Raji (cell line): ENCODE measurements around the gene TMCO6.

ENCODE experiments used
- POLR2A ChIP-seq: IDR thresholded peaks from 2 replicates; pipeline ENCODE4 v1.6.1; 2011; ENCODE audit warnings: low read depth, low read length, control low read depth; ENCODE audit not compliant: insufficient read depth

The TMCO6 gene

DNA sequence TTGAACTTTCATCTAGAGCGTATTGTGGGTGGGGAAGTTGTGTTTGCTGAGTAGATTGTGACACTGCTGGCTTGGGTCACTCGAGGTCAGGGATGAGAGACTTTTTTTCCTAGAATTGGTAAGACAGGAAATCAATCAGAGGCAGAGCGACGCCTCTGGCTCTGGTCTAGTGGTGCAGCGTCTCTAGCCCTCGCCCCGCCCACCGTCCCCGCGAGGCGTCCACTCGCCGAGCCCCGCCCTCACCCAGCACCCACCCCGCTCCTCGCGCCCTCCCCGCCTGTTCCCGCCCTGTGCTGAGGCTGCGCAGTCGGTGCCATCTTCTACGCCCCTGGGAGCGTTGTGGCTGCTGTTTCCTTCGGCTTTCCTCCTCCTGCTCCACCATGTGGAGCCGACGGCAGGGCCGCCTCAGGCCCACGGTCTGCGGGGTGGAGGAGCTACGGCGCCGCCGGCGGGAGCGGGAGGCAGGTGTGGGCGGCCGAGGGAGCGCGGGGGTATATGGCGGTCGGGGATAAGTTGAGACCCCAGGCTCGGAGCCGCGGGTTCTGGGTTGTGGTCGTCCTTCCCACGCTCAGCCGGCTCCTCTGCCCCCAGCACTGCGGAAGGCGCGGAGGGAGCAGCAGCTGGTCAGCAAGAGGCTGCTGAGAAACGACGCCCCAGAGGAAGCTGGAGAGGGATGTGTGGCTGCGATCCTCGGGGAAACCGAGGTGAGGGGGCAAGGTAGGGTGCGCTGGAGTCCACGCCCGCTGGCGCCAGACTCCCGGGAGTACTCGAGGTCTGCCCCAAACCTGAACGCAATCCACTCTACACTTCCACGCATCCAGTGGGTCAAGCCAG is at the start of gene TMCO6:
TSS of gene TMCO6 (plus strand) at position 304 of the 834 bp plus-strand sequence. CDS start at position 381, 77 bp downstream.
- TF ChIP-seq POLR2A = peak; percentile 96

DNA sequence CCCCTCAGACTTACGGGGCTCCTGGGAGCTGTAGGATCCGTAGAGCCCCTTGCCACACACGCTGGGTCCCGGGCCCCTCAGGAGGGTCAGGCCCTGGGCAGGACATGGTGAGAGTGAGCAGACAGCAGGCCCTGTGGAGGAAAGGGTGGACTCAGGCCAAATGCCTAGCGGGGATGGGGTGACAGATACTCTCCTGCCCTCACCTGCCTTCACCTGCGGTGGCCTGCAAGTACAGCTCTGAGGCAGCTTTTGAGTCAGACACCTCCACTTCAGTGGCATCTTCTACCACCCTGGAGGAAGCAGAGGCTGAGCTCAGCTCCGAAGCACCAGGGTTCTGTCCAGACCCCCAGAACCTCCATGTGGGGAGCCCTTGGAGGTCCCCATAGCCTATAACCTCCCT is 48.4 kb upstream of the TMCO6 start:
- no peak for TF ChIP-seq POLR2A

DNA sequence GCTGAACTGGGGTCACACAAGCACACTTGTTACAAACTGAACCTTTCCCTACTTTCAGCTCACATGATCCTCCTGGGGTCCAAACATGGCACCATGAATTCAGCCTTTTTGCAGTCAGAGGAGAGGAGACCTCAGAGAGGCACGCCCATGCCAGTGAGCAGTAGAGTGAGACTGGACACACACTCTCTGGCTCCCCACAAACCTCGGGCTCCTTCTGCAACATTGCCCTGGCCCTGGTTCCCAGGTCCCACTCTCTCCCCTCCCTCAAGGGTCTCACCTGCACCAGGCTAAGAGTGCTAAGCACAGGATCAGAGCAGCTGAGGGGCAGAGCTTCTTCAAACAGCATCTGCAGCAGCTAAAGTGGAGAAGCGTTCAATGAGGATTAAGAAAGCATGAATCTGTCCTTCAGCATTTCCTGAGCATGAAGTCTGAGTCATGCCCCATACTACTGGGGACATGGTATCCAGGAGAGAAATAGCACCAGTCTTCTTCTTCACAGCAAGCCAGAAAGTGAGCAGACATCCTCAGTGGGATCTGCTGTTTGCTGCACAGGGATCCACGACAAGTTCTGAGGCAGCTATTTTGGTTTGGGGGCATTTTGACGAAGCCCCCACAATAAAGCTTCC is 47.4 kb upstream of the TMCO6 start:
- TF ChIP-seq POLR2A = no peak

DNA sequence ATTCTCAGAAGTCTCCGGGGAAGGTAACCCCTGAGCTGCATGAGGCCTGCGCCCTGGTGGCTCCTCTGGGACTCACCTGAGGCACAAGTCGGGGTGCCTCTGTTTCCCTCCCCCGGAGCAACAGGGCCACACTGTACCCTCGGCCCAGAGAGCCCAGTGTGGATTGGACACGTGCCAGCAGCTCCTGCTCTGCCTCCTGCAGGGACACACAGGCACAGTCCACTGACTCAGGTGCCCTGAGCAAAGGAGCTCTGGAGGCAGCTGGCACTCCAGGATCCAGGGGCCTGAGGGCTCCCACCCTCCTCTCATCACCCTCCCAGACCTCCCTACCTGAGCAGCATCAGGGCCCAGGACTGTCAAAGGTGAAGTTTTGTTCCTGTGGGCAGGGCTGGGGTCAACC is 45.1 kb upstream of the TMCO6 start:
- no peak for TF ChIP-seq POLR2A

DNA sequence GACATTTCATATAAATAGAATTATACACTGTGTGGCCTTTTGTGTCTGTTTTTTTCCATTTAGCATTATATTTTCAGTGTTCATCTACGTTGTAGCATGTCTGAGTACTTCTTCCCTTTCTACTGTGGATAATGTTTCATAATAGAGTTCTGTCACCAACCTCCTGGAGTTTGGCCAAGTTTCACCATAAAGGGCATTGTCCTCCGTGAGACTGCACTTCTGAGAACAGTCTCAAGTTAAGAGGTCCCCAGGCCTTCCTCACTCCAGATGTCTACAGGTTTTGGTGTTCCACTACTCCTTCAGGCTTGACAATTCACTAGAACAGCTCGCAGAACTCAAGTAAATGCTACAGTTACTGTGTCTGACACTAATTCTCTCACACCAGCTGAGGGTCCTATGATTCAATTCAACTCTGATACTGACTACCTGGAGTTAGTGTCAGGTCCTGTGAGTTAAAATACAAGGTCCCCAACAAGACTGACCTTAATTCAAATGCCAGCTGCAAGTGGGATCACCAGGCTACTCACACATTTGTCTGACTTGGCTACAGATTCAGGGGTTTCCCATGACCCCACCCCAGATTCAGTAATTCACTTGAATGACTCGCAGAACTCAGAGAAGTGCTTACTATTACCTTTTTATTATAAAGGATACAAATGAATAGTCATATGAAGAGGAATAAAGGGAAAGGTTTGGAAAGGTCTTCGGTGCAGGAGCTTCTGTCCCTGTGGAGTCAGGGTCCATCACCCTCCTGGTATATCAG is 43.5 kb upstream of the TMCO6 start:
- no peak for TF ChIP-seq POLR2A

DNA sequence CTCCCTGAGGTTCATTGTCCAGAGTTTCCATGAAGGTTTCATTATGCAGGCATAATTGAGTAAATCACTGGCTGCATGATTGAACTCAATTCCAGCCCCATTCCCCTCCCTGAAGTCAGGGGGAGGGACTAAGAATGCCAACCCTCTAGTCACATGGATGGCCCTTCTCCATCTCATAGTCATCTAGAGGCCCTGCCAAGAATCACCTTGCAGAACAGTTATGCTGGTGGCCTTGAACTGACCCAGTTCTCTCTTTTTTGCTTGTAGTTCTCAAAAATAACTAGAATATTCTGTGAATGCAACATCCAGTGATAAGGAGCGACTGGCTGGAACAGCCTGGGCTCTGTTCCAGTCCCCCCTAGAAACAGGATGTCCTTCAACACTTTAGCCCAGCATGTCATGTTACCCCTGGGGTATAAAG is 42.9 kb upstream of the TMCO6 start:
- TF ChIP-seq POLR2A = no peak

DNA sequence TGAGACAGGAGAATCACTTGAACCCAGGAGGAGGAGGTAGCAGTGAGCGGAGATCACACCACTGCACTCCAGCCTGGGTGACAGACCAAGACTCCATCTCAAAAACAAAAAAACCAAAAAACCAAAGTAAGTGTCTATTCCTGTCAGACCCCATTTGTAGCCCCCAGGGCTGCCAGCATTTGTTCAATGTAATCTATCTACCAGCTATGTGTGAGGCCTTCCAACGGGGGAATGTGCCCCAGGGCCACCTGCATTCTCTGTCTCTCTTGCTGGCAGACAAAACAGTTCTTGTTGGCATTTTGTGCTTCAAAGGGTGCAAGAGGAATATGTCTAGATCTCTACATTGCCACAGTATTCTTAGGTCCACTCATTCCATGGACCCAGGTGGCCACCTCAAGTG is 40.4 kb upstream of the TMCO6 start:
- no peak for TF ChIP-seq POLR2A

DNA sequence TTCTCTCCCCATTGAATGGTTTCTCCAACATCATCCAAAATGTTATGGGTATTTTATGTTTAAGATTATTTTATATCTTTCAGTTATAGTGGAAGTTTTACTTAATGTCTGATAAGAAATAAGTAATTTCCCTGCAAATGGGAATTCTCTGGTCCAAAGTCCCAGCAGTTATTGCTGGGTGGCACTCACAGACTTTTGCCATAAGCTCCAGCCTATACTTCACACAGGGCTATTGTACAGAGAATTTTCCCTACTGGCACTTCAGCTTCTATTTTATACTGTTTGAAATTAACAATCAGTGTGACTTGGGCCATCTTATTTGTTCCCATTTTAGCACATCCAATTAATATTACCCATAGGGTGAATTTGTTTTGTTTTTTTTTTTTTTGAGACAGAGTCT is 39.2 kb upstream of the TMCO6 start:
- TF ChIP-seq POLR2A = no peak

DNA sequence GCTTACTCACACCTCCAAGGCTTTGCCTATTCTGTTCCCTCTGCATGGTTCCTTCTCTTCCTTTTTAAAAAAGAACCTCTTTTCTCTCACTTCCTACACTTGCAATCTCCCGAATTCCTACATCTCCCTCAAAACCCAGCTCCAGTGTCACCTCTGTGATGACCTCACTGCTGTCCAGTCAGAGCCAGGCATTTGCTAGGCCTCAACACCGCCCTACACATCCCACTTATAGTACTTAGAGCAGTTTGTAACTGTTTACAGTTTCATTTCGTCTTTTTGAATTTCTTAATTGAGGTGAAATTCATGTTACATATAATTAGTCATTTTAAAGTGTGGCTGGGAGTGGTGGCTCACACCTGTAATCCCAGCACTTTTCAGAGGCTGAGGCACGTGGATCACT is 37.1 kb upstream of the TMCO6 start:
- TF ChIP-seq POLR2A = no peak

DNA sequence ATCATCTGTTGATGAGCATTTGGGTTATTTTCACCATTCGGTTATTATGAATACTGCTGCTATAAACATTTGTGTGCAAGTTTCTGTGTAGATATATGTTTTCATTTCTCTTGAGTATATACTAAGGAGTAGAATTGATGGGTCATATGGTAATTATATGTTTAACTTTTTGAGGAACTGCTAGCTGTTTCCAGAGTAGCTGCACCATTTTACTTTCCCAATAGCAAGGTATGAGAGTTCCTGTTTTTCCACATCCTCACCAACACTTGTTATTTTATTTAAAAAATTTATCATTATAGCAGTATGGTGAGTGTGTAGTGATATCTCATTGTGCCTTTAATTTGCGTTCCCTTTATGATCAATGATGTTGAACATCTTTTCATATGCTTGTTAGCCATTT is 35.5 kb upstream of the TMCO6 start:
- TF ChIP-seq POLR2A = no peak

DNA sequence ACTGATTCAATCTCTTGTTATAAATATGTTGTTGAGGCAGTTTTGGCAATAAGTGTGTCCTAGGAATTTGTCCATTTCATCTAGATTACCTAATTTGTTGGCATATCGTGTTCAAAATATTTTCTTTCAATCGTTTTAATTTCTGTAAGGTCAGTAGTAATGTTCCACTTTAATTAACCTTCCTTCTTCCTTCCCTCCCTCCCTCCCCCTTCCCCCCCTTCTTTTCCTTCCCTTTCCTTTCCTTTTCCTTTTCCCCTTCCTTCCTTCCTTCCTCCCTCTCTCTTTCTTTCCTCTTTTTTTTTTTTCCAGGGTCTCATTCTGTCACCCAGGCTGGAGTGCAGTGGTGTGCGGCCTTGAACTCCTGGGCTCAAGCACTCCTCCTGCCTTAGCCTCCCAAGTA is 33.4 kb upstream of the TMCO6 start:
- no peak for TF ChIP-seq POLR2A

DNA sequence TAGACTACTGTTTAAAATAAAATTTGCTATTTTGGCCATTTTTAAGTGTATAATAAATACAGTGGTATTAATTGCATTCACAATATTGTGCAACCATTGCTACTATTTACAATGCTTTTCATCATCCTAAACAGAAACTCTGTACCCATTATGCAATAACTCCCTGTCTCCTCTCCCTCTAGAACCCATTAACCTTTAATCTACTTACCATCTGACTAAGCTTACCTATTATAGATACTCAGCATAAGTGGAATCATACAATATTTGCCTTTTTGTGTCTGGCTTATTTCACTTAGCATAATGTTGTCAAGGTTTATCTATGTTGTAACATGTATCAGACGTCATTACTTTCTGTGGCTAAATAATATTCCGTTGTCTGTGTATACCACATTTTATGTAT is 32.2 kb upstream of the TMCO6 start:
- TF ChIP-seq POLR2A = no peak

DNA sequence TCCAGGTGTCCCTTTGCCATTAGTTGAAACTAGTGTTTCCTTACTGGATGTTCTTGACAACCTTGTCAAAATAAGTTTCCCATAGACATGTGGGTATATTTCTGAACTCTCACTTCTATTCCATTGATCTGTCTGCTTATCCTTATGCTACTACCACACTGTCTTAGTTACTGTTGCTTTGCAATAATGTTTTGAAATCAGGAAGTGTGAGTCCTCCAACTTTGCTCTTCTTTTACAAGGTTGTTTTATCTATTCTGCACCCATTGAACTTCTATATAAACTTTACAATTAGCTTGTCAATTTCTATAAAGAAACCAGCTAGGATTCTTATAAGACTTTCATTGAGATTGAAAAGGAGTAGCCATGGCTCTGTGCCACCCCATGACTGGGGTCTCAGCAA is 30.5 kb upstream of the TMCO6 start:
- no peak for TF ChIP-seq POLR2A

DNA sequence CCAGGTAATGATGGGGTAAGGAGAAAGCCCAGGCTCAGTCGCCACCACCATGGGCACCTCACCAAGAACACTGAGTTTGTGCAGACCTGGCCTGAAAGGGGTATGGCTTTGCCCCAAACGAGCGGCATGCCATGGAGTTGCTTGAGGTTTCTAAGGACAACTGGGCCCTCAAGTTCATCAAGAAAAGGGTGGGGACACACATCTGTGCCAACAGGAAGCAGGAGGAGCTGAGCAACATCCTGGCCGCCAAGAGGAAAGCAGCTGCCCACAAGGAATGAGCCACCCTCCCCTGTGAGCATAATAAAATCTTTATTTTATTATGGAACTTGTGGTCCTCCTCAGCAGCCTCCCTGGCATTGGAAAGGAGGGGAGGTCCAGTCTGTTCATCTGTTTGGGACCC is 30.1 kb upstream of the TMCO6 start:
- no peak for TF ChIP-seq POLR2A

DNA sequence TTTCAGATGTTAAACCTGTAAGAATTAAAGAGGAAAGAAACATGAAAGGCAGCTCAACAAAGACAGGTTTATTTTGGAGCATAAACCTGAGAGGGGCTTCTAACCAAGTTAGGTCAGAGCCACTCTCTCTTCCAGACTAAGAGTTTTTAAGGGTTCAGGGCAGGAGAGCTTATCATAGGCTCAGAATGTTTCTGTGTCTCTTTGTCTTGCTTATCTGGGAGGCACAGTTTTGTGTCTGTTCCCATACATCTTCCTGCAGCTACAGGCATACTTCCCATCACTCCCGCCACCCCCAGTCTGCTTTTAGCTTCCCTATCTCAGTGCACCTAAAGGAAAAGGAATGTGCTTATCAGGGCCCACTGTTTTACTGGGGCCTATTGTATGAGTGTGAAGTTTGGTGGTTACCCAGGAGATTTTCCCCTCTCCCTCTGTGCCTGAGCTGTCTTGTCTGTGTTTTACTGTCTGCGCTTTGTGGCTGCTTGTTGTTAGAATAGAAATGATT is 28.2 kb upstream of the TMCO6 start:
- no peak for TF ChIP-seq POLR2A

DNA sequence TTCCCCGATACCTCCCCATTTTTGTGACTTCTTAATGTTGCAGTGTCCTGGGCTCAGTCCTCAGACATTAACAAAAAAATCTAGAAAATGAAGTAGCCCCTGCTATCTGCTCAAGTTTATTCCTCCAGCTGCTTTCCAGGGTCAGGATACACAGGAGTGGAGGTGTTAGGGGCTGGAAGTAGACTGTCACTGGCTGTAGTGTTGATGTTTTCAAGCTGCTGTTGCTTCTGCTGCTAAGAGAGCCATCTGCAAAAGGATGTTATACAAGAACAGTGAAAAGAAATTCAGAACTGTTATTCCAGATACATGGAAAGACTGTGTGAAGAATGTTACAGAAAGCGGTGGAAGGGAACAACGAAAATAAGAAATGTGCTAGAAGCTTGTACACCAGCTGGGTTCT is 16.9 kb upstream of the TMCO6 start:
- TF ChIP-seq POLR2A = no peak

DNA sequence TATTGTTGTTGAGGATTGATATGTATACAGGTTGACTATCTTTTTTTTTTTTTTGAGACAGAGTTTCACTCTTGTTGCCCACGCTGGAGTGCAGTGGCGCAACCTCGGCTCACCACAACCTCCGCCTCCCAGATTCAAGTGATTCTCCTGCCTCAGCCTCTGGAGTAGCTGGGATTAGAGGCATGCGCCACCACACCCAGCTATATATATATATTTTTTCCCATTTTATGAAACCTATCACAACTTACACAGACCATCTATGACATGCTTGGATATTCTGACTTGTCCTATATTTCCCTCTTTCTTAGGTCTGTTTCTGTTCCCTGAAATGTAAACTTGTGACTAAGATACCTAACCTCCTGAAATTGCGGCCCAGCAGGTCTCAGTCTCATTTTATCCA is 11.3 kb upstream of the TMCO6 start:
- TF ChIP-seq POLR2A = no peak

DNA sequence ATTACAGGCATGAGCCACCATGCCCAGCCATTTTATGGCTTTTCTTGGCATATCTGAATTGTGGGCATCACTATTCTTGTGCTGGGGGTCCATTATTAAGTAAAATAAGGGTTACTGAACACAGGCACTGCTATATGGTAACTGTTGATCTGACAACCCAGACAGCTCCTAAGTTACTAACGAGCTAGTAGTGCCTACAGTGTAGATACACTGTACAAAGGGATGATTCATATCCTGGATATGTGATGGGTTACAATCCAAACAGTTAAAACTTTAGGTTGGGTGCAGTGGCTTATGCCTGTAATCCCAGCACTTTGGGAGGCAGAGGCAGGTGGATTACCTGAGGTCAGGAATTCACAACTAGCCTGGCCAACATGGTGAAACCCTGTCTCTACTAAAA is 10.5 kb upstream of the TMCO6 start:
- TF ChIP-seq POLR2A = no peak
